SH-SY5Y (cell line): ENCODE data around the gene TMEM51.

Experiments used
- GATA2 ChIP-seq: IDR thresholded peaks from 2 replicates; pipeline ENCODE4 v1.6.1; 2011; ENCODE audit warnings: mild to moderate bottlenecking, low read depth, low read length
- GATA3 ChIP-seq: IDR thresholded peaks from 2 replicates; pipeline ENCODE4 v1.6.1; 2011; ENCODE audit warnings: low read depth, mild to moderate bottlenecking, low read length, moderate library complexity

DNA sequence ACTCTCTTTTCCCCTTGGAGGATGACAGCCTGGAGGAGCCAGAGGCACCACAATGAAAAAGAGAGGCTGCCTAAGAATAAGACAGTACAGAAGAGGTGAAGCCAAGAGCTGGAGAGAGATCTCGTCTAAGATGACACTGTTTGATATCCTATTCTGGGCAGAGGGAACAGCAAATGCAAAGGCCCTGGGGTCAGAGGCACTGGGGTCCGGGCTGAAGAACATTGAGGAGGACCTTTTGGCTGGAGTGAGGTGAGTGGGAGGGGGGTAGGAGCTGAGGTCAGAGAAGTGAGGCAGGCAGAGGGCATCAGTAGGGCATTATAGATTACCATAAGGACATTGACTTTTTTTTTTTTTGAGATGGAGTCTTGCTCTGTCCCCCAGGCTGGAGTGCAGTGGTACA, 19.3 kb upstream of the TMEM51 start:
- TF ChIP-seq GATA2 = no peak
- no peak for TF ChIP-seq GATA3
